BLaER1 treated with 17β-estradiol and CSF1 and Interleukin-3, amounts not matched to agents 10 nM and 100 nM (cell line): ENCODE results near the gene KCNAB1.

Experiments
- H3K27ac ChIP-seq, 11 experiments: shearing (Covaris generic); formaldehyde crosslinking; 2 replicates each; pipeline ENCODE4 v1.8.1; 2022
- H3K27me3 ChIP-seq, 11 experiments: shearing (Covaris generic); formaldehyde crosslinking; 2 replicates each; pipeline ENCODE4 v1.8.1; 2022
- H3K36me3 ChIP-seq, 11 experiments: shearing (Covaris generic); formaldehyde crosslinking; 2 replicates each; pipeline ENCODE4 v1.8.1; 2022
- H3K4me1 ChIP-seq, 10 experiments: shearing (Covaris generic); formaldehyde crosslinking; 2 replicates each; pipeline ENCODE4 v1.8.1; 2022
- H3K4me2 ChIP-seq, 11 experiments: shearing (Covaris generic); formaldehyde crosslinking; 2 replicates each; pipeline ENCODE4 v1.8.1; 2022
- H3K4me3 ChIP-seq, 10 experiments: shearing (Covaris generic); formaldehyde crosslinking; 2 replicates each; pipeline ENCODE4 v1.8.1; 2022
- H3K9ac ChIP-seq, 11 experiments: shearing (Covaris generic); formaldehyde crosslinking; 2 replicates each; pipeline ENCODE4 v1.8.1; 2022
- H3K9me3 ChIP-seq, 11 experiments: shearing (Covaris generic); formaldehyde crosslinking; replicated peaks in 1 of 11; 2 replicates each; pipeline ENCODE4 v1.8.1; 2022
- H4K20me1 ChIP-seq, 11 experiments: shearing (Covaris generic); formaldehyde crosslinking; 2 replicates each; pipeline ENCODE4 v1.8.1; 2022
- Cebpa-rat ChIP-seq, 11 experiments: shearing (Covaris generic); IDR thresholded peaks; 2 replicates each; pipeline ENCODE4 v1.8.1; 2022

The KCNAB1 gene

DNA sequence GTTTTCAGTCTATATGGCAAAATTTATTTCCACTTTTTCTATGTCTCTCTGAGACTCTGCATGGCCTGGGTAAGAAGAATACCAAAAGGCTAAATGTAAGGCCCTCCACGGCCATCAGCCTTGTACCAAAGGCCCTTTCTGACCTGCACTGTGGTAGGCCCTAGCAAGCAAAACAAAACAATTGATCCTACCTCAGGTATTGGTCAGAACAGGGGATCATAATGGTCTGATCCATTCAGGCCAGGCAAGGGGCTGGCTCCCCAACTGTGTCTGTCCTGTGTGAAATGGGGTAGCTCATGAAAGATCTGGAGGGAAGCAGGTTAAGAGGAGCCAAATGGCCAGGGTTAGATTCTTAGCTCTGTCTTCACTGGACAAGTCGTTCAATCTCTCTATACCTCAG is 253.3 kb downstream of the KCNAB1 start:
- peaks cover 0 to 20% (median 0%) of the 10 kb centered on the region in 10 experiments; a peak in 4 of 20 replicates for H3K4me1 ChIP-seq
- no peak overlapping the region for H3K4me3 ChIP-seq
- no peaks in the 10 kb centered on the region for H3K36me3 ChIP-seq
- TF ChIP-seq Cebpa-rat (IDR thresholded peaks at IDR 0.05) = no peak
- H3K9ac ChIP-seq = no peak overlapping the region
- no peak overlapping the region for H3K4me2 ChIP-seq
- H3K9me3 ChIP-seq = no peaks in the 10 kb centered on the region
- no peaks in the 10 kb centered on the region for H4K20me1 ChIP-seq
- H3K27me3 ChIP-seq = no peaks in the 10 kb centered on the region
- H3K27ac ChIP-seq = no peak overlapping the region

DNA sequence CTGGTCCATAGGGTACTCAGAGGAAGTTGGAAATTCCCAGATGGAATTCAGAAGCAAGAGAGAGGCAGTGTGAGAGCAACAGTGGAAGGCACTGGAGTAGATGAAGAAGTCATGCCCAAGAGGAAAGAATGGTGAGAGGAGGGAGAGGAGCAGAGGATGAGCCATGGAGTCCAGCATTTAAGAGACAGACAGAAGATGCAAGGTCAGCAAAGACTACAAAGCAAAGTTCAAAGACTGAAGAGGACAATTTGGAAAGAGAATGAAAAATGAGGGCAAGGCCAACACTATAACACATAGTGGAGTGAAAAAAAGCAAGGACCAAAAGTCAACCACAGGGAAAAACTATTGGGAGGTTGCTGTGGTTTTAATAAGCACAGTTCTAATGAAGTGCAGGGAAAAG is 255.8 kb downstream of the KCNAB1 start:
- TF ChIP-seq Cebpa-rat (IDR thresholded peaks at IDR 0.05) = no peak
- peaks cover 0 to 13% (median 0%) of the 10 kb centered on the region in 10 experiments; a peak in 4 of 20 replicates for H3K4me1 ChIP-seq
- H4K20me1 ChIP-seq = no peaks in the 10 kb centered on the region
- no peak overlapping the region for H3K9ac ChIP-seq
- no peak overlapping the region for H3K27ac ChIP-seq
- no peak overlapping the region for H3K4me3 ChIP-seq
- no peaks in the 10 kb centered on the region for H3K36me3 ChIP-seq
- H3K9me3 ChIP-seq = no peaks in the 10 kb centered on the region
- H3K4me2 ChIP-seq = no peak overlapping the region
- no peaks in the 10 kb centered on the region for H3K27me3 ChIP-seq

DNA sequence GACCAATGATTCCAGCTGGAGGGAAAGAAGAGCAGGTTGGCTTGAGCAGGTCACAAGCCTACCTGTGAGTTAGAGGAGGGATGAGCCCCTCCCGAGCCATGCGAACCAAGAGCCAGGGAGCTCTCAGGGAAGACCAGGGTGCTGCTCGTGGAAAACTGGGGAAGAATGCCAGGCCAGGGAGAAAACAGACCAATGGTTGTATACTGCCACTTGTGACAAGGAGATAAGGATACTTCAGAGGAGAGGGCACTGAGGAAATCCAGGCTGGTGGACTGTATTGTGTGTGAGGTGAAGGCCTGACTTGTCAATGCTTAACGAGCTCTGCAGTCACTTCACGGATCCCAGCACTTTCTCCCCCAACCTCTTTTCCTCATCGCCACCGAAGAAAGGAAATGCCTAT is 256.9 kb downstream of the KCNAB1 start:
- Histone ChIP-seq H3K36me3 (no peaks in the 10 kb centered on the region), H3K4me2 (peak overlapping the region in 1 of 11 experiments; percentile 20; a peak in 2 of 22 replicates), H3K4me3 (no peak overlapping the region), H3K9ac (no peak overlapping the region), H3K9me3 (no peaks in the 10 kb centered on the region), H4K20me1 (no peaks in the 10 kb centered on the region), H3K27ac (no peak overlapping the region), H3K4me1 (peaks cover 0 to 5% (median 0%) of the 10 kb centered on the region in 10 experiments; a peak in 1 of 20 replicates), H3K27me3 (no peaks in the 10 kb centered on the region)
- TF ChIP-seq Cebpa-rat (IDR thresholded peaks at IDR 0.05) = no peak

DNA sequence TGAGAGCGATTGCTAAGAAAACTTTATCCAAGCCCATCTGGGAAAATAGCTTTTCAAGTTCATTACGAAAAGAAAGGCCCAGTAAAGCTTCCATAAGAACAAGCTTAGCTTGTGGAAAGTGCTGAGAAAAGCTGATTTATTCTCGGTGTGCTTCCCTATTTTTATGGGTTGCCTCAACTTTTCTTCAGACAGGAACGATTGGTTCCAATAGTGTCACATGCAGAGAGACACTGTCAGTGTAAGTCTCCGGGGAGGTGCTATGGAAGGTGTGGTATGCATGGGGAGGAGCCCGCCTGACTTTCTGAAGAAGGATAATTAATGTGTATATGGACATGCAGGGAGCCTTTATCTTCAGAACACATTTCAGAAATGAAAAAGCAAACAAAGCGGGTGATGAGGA is 257.3 kb downstream of the KCNAB1 start:
- Histone ChIP-seq H3K27ac (no peak overlapping the region), H3K27me3 (no peaks in the 10 kb centered on the region), H3K9me3 (no peaks in the 10 kb centered on the region), H3K36me3 (no peaks in the 10 kb centered on the region), H3K4me1 (peaks cover 0 to 5% (median 0%) of the 10 kb centered on the region in 10 experiments; a peak in 1 of 20 replicates), H3K9ac (no peak overlapping the region), H3K4me3 (no peak overlapping the region), H4K20me1 (no peaks in the 10 kb centered on the region), H3K4me2 (peak overlapping the region in 1 of 11 experiments; percentile 20; a peak in 1 of 22 replicates)
- TF ChIP-seq Cebpa-rat (IDR thresholded peaks at IDR 0.05) = no peak

DNA sequence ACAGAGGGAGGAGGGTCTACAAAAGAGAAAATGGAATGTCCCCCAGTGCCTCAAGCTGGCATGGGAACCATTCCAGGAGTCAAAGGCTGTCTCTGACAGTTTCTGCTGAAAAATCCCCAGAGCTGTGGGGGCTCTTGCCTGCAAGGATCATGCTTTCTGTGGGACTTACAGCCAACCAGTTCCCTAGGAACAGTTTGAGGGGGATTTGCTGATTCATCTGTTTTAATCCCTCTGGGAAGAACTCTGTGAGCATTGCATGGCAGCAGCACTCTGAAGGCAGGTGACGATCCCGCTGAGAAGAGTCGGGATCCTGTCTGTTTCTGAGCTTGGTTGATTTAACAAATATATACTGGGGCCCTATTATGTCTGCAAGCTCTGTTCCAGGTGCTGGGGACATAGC is 258.5 kb downstream of the KCNAB1 start:
- H3K4me2 ChIP-seq = no peak overlapping the region
- H3K4me1 ChIP-seq = peaks cover 0 to 5% (median 0%) of the 10 kb centered on the region in 10 experiments; a peak in 1 of 20 replicates
- no peaks in the 10 kb centered on the region for H3K27me3 ChIP-seq
- no peak for TF ChIP-seq Cebpa-rat (IDR thresholded peaks at IDR 0.05)
- no peaks in the 10 kb centered on the region for H3K9me3 ChIP-seq
- no peaks in the 10 kb centered on the region for H3K36me3 ChIP-seq
- no peak overlapping the region for H3K4me3 ChIP-seq
- no peaks in the 10 kb centered on the region for H4K20me1 ChIP-seq
- H3K9ac ChIP-seq = no peak overlapping the region
- H3K27ac ChIP-seq = no peak overlapping the region

DNA sequence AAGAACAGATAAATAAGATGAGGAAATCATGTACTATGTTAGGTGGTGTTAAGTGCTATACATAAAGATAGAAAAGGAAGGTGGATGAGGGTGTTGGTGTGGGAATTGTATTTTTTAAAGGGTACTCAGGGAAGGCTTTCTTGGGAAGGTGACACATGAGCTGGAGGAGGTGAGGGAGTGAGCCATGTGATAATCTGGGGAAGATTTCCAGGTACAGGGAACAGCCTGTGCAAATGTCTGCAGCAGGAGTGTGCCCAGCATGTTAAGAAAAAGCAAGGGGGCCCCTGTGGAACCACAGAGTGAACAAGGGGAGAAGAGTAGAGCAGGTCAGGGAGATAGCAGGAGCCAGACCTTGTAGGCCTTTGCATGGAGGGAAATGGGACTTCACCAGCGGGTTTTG is 258.9 kb downstream of the KCNAB1 start:
- TF ChIP-seq Cebpa-rat (IDR thresholded peaks at IDR 0.05) = no peak
- no peak overlapping the region for H3K27ac ChIP-seq
- no peak overlapping the region for H3K4me3 ChIP-seq
- no peaks in the 10 kb centered on the region for H3K27me3 ChIP-seq
- peaks cover 0 to 5% (median 0%) of the 10 kb centered on the region in 10 experiments; a peak in 1 of 20 replicates for H3K4me1 ChIP-seq
- H3K9ac ChIP-seq = no peak overlapping the region
- no peaks in the 10 kb centered on the region for H3K36me3 ChIP-seq
- no peak overlapping the region for H3K4me2 ChIP-seq
- no peaks in the 10 kb centered on the region for H3K9me3 ChIP-seq
- H4K20me1 ChIP-seq = no peaks in the 10 kb centered on the region

DNA sequence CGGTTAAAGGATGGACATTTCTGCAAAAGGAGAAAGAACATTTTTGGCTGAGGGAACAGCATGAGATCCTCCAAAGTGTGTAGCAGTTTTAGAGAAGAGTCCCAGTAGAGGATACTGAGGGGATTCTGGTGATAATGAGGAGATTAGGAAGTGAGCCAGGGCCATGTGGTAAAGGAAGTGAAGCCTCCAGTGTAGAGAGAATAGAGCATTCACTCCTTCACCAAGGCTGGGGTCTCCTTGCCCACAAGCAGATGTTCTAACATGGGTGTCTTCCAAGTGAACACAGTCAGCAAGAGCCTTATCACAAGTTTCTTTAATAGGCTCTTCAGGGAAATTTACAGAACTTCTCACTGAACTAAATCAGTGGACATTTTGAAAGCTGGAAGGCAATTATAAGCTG is 260.9 kb downstream of the KCNAB1 start:
- TF ChIP-seq Cebpa-rat (IDR thresholded peaks at IDR 0.05) = no peak
- Histone ChIP-seq H3K4me3 (no peak overlapping the region), H4K20me1 (no peaks in the 10 kb centered on the region), H3K27ac (no peak overlapping the region), H3K9me3 (no peaks in the 10 kb centered on the region), H3K36me3 (no peaks in the 10 kb centered on the region), H3K4me2 (no peak overlapping the region), H3K27me3 (no peaks in the 10 kb centered on the region), H3K9ac (no peak overlapping the region), H3K4me1 (peaks cover 0 to 5% (median 0%) of the 10 kb centered on the region in 10 experiments; a peak in 1 of 20 replicates)

DNA sequence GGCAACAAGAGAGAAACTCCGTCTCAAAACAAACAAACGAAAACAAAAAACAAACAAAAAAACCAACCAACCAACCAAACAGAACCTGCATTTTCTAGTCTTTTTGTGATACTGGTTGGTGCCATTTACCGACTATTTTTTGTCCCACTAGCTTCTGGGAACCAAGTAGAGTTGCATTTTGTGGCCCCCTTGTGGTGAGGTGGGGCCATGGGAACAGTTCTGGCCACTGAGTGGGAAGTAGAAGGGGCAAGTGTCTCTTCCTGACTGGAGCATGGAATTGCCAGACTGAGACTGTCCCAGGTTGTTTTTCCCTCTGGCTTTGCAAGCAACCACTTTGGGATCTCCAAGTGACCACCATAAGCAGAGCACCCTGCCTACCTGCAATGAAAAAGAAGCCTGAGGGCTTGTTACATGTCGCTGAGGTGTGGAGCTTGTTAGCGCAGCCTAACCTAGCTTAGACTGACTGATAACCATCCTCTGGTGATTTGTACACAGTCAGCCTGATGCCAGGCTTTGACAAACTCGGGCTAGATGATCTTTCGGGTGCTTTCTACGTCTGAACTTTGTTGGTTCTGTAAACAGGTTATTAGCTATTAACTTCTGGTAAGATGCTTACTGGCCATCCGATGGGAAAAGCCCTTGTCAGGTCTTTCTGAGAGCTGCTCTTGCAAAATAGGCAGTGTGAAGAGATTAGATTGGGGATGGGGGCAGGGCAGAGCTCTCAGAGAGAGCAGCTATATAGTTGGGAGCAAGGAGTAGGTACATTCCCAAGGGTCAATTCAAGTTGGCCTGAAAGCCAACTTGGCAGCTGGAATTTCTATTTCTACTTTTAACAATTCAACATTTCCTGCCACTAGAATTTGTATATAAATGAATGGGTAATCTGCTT is 262.3 kb downstream of the KCNAB1 start:
- no peaks in the 10 kb centered on the region for H3K36me3 ChIP-seq
- H3K9me3 ChIP-seq = no peaks in the 10 kb centered on the region
- no peaks in the 10 kb centered on the region for H3K27me3 ChIP-seq
- no peaks in the 10 kb centered on the region for H4K20me1 ChIP-seq
- 0 out of 20 replicates have a peak, but pooled peaks cover 0 to under 1% (median 0%) of the 10 kb centered on the region in 10 experiments for H3K4me1 ChIP-seq
- H3K27ac ChIP-seq = no peak overlapping the region
- H3K9ac ChIP-seq = no peak overlapping the region
- H3K4me3 ChIP-seq = no peak overlapping the region
- TF ChIP-seq Cebpa-rat (IDR thresholded peaks at IDR 0.05) = no peak
- no peak overlapping the region for H3K4me2 ChIP-seq

DNA sequence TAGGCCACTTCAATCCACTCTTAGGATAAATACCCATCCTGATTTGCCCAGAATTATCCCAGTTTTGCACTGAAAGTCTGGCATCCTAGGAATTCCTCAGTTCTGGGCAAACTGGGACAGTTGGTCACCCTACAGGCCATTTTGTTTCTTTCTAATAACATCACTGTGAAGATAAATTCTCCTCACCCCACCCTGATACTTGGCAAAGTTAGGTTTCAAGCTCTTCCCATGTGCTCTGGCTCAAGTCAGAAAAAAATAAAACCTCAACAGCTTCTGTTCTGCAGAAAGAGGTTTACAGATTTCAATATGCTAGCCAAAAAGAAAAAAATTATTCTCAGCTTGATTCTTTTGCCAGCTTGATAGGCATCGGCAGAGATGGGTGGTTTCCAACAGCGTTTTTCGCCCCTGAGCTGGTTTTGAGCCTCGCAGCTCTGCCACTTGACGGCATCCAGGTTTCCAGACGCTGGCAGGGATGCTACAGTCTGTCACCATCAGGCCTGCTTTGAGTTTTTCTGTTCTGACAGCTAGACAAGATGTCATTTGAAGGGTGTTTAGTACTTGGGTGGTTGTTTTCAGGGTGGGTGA is 263.2 kb downstream of the KCNAB1 start:
- peaks cover 0 to 7% (median 6%) of the 10 kb centered on the region in 10 experiments; a peak in 18 of 20 replicates for H3K4me1 ChIP-seq
- no peaks in the 10 kb centered on the region for H3K9me3 ChIP-seq
- no peaks in the 10 kb centered on the region for H4K20me1 ChIP-seq
- H3K4me2 ChIP-seq = no peak overlapping the region
- no peaks in the 10 kb centered on the region for H3K36me3 ChIP-seq
- H3K27ac ChIP-seq = no peak overlapping the region
- no peak overlapping the region for H3K4me3 ChIP-seq
- TF ChIP-seq Cebpa-rat (IDR thresholded peaks at IDR 0.05) = no peak
- no peaks in the 10 kb centered on the region for H3K27me3 ChIP-seq
- no peak overlapping the region for H3K9ac ChIP-seq
